Esophagus muscularis mucosa (tissue), 4 donors: ENCODE measurements around the gene STAP2.

Experiments
- CTCF ChIP-seq, 3 experiments: fragments of 200-600 bp in 2 of 3; fragments of 450-650 bp in 1 of 3; sonication (generic) in 2 of 3; IDR thresholded peaks; one replicate each; pipeline ENCODE4 v1.5.1; 2017 to 2019; ENCODE audit warnings: antibody characterized with exemption in 3 of 3, mild to moderate bottlenecking in 2 of 3, moderate library complexity in 1 of 3
- EP300 ChIP-seq: sonication (generic); formaldehyde crosslinking; IDR thresholded peaks from one replicate; pipeline ENCODE4 v1.6.1; 2017; ENCODE audit warnings: antibody characterized with exemption
- POLR2A ChIP-seq: fragments of 450-650 bp; IDR thresholded peaks from one replicate; pipeline ENCODE4 v1.6.1; 2017; ENCODE audit warnings: antibody characterized with exemption, moderate library complexity, mild to moderate bottlenecking, low read depth
- POLR2AphosphoS5 ChIP-seq, 2 donors: sonication (generic); formaldehyde crosslinking; IDR thresholded peaks; one replicate each; pipeline ENCODE4 v1.6.1; 2017; ENCODE audit warnings: antibody characterized with exemption in 2 of 2

GRCh38 chr19:4278419-4279266 is 60.0 kb downstream of the STAP2 start, which contains the start of gene SHD:
- TF ChIP-seq POLR2A (no peak), CTCF (IDR thresholded peaks at IDR 0.05) (no peak), EP300 (no peak), POLR2AphosphoS5 (IDR thresholded peaks at IDR 0.05) (no peak)
